ENCODE measurements around the gene HDAC4. TPM values are rescaled to one million over a fixed set of nuclear protein-coding genes. Genes with fewer than 3 reads are reported as not detected.

Gene HDAC4
- total RNA-seq, 1 experiment from 2014 or later: 44.4 TPM

- TF ChIP-seq NFYB (CRISPR knock-in tag; conservative IDR thresholded peaks at IDR 0.05; ENCODE audit: low read depth) (no peak), ZNF263 (CRISPR knock-in tag; IDR thresholded peaks at IDR 0.05; ENCODE audit: low read depth) (no peak), HMGXB4 (CRISPR knock-in tag; IDR thresholded peaks at IDR 0.05) (no peak), ZNF396 (CRISPR knock-in tag; IDR thresholded peaks at IDR 0.05; ENCODE audit: borderline replicate concordance) (no peak), NFATC4 (CRISPR knock-in tag; IDR thresholded peaks at IDR 0.05) (no peak), TP53 (CRISPR knock-in tag; IDR thresholded peaks at IDR 0.05) (no peak), NR1H2 (CRISPR knock-in tag; IDR thresholded peaks at IDR 0.05) (no peak)
- H3K27ac Mint-ChIP-seq: no peak overlapping the region
- no peak overlapping the region for H3K4me3 Mint-ChIP-seq
- 0 out of 2 replicates have a peak, but pooled peaks cover 3% of the 10 kb centered on the region for H3K9me3 Mint-ChIP-seq
- no peak for ATAC-seq
- H3K27me3 Mint-ChIP-seq (ENCODE audit: low read depth): no peaks in the 10 kb centered on the region
- CTCF ChIA-PET: interaction anchor here (2.0 kb wide), 1 partner anchor 44 kb away, joined by 4 read pairs; no protein-coding TSS in a partner anchor
- 0 out of 2 replicates have a peak, but pooled peaks cover 4% of the 10 kb centered on the region for H3K4me1 Mint-ChIP-seq
- DNase-seq (ENCODE audit: low spot score): no peak
- peaks cover 26% of the 10 kb centered on the region for H3K36me3 Mint-ChIP-seq
- POLR2A ChIA-PET: no interaction called here
Measured at GRCh38 chr2:239187464-239188253, 213.2 kb downstream of the HDAC4 start.

GRCh38 chr2:239186516-239187357 is 214.1 kb downstream of the HDAC4 start:
- H3K4me3 Mint-ChIP-seq: no peak overlapping the region
- peaks cover 26% of the 10 kb centered on the region for H3K36me3 Mint-ChIP-seq
- H3K4me1 Mint-ChIP-seq: peaks cover 10% of the 10 kb centered on the region; the same call in 1 of the 2 replicates
- ChIA-PET POLR2A (no interaction called here), CTCF (interaction anchor here (2.0 kb wide), 1 partner anchor 43 kb away, joined by 4 read pairs; no protein-coding TSS in a partner anchor)
- no peak overlapping the region for H3K27ac Mint-ChIP-seq
- H3K27me3 Mint-ChIP-seq (ENCODE audit: low read depth): no peaks in the 10 kb centered on the region
- no peak for ATAC-seq
- no peak for DNase-seq (ENCODE audit: low spot score)
- 0 out of 2 replicates have a peak, but pooled peaks cover 3% of the 10 kb centered on the region for H3K9me3 Mint-ChIP-seq
- TF ChIP-seq MXD4 (CRISPR knock-in tag; IDR thresholded peaks at IDR 0.05; ENCODE audit: borderline replicate concordance) (no peak), AFF4 (CRISPR knock-in tag; IDR thresholded peaks at IDR 0.05; ENCODE audit: borderline replicate concordance) (no peak), ZNF425 (CRISPR knock-in tag; conservative IDR thresholded peaks at IDR 0.05) (no peak), ETV6 (CRISPR knock-in tag; IDR thresholded peaks at IDR 0.05) (no peak), KAT7 (CRISPR knock-in tag; IDR thresholded peaks at IDR 0.05; ENCODE audit: borderline replicate concordance) (no peak), HMGA2 (CRISPR knock-in tag; IDR thresholded peaks at IDR 0.05) (no peak), ZBTB43 (CRISPR knock-in tag; IDR thresholded peaks at IDR 0.05) (no peak), NR2C2 (CRISPR knock-in tag; IDR thresholded peaks at IDR 0.05) (no peak), NFE2L1 (CRISPR knock-in tag; IDR thresholded peaks at IDR 0.05) (no peak), NFATC4 (CRISPR knock-in tag; IDR thresholded peaks at IDR 0.05) (no peak), FOXP1 (CRISPR knock-in tag; IDR thresholded peaks at IDR 0.05; ENCODE audit: borderline replicate concordance) (no peak), FOXJ3 (CRISPR knock-in tag; IDR thresholded peaks at IDR 0.05; ENCODE audit: borderline replicate concordance) (no peak), SP1 (CRISPR knock-in tag; conservative IDR thresholded peaks at IDR 0.05) (no peak), ATF1 (CRISPR knock-in tag; IDR thresholded peaks at IDR 0.05) (no peak), ZNF232 (CRISPR knock-in tag; IDR thresholded peaks at IDR 0.05) (no peak), ZNF671 (CRISPR knock-in tag; IDR thresholded peaks at IDR 0.05) (no peak)

Data from WTC11 (cell line).